ENCODE results near the gene GDI2. TPM values are rescaled to one million over a fixed set of nuclear protein-coding genes. Genes with fewer than 3 reads are reported as not detected.
"Not testable (repeated sequence)": the region's sequence is repeated elsewhere in the genome, so short reads cannot be mapped to it uniquely, and the experiment has no call there.

GDI2 gene
- total RNA-seq, 2 donors from 2014 or later: 151 to 153 TPM

DNA sequence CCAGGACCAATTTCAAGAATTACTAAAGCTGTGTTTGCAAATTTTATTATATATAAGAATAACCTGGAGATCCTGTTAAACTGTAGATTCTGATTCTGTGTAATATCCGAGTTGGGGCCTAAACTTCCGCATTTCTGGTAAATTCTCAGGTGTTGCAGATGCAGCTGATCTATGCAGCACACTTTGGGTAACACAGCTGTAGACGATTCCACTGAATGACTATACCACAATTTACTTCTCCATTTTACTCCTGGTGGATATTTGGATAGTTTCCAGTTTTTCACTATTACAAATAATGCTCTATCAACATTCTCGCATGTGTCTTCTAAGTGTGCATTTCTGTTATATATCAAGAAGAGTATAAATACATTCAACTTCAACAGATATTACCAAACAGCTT, 7.5 kb downstream of the GDI2 start:
- no peak for DNase-seq (ENCODE audit: low spot score)
- intact Hi-C loops (cut with DNase I): no loop called here

DNA sequence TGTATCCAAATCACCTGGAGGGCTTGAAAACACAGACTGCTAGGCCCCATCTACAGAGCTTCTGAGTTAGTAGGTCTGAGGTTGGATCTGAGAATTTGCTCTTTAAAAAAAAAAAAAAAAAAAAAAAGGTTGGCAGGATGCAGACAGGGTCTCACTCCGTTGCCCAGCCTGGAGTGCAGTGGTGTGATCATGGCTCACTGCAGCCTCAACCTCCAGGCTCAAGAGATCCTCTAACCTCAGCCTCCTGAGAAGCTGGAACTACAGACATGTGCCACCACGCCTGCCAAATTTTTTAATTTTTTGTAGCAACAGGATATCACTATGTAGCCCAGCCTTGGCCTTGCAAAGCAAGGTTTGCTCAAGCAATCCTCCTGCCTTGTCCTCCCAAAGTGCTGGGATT, 8.0 kb downstream of the GDI2 start:
- intact Hi-C loops (cut with DNase I): no loop called here
- DNase-seq (ENCODE audit: low spot score): no peak

DNA sequence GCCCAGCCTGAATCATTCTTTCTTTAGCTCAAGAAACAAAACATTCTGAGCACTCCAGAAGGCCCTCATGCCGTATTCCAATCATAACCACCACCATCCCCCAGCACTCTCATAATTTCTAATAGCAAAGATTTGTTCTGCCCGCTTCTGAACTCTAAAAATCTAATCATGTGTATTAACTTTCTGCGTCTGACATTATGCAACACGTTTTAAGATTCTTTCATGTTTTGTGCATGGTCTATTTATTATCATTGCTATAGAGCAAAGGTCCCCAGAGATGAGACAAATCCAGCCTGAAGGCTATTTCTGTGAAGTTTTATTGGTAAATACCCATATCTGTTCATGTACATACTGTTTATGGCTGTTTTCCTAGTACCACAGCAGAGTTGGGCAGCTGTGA, 8.8 kb downstream of the GDI2 start:
- intact Hi-C loops (cut with DNase I): no loop called here
- no peak for DNase-seq (ENCODE audit: low spot score)

DNA sequence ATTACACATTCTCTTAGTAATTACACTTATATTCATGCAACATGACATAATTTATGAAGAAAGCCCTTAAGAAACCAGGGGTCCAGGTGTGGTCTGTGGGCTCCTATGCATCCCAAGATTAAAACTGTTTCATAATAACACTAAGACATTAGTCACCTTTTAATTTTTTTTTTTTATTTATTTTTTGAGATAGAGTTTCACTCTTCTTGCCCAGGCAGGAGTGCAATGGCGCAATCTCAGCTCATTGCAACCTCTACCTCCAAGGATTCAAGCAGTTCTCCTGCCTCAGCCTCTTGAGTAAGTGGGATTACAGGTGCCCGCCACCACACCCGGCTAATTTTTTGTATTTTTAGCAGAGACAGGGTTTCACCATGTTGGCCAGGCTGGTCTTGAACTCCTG, 12.5 kb downstream of the GDI2 start:
- DNase-seq (ENCODE audit: low spot score): no peak
- intact Hi-C loops (cut with DNase I): no loop called here

DNA sequence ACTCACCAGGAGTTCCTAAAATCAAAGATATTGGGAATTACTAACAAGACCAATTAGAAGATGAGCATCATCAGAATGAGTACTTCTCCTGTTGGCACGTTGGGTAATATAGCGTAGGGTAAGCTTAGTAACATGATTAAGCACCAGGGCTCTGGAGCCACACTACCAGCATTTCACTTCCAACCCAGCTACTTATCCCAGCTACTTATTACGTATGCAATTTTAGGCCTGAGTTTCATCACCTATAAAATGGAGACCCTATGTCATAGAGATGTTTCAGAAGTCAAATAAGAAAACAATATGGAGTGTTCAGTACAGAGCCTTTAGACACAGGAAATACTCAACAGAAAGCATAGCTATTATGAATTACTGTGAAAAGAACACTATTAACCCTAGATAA, 19.0 kb downstream of the GDI2 start:
- DNase-seq (ENCODE audit: low spot score): no peak
- intact Hi-C loops (cut with DNase I): no loop called here

DNA sequence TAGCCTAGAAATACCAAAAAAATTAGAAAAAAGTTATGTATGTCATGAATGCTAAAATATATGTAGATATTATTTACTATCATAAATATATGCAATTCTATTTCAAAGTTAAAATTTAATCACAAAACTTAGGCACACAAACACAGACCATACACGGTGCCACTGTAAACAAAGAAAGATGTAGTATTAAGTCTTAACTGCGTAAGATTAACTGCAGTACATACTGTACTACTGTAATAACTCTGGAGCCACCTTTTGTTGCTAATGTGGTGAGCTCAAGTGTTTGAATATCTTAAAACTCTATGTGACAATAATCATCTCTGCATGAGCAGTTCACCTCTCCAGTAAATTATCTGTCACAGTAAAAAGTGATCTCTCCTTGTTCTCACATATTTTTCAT, 23.6 kb downstream of the GDI2 start:
- intact Hi-C loops (cut with DNase I): no loop called here
- DNase-seq (ENCODE audit: low spot score): no peak

DNA sequence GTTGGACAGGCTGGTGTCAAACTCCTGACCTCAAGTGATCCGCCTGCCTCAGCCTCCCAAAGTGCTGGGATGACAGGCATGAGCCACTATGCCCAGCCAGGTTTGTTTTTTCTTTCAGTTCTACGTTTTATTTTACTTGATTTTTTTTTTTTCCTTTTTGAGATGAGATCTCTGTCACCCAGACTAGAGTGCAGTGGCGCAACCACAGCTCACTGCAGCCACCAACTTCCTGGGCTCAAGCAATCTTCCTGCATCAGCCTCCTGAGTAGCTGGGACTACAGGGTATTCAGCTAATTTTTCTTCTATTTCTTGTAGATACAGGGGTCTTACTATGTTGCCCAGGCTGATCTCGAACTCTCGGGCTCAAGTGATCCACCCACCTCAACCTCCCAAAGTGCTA, 24.3 kb downstream of the GDI2 start:
- DNase-seq (ENCODE audit: low spot score): no peak
- intact Hi-C loops (cut with DNase I): no loop called here

DNA sequence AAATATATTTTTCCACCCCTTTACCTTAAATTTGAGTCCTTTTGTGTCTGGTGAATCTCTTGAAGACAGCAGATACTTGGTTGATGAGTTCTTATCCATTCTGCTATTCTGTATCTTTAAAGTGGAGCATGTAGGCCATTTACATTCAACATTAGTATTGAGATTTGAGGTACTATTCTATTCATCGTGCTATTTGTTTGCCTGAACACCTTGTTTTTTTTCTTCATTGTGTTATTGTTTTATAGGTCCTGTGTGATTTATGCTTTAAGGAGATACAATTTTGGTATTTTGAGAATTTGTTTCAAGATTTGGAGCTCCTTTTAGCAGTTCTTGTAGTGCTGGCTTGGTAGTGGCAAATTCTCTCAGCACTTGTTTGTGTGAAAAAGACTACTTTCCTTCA, 29.9 kb downstream of the GDI2 start:
- no peak for DNase-seq (ENCODE audit: low spot score)
- intact Hi-C loops (cut with DNase I): no loop called here

DNA sequence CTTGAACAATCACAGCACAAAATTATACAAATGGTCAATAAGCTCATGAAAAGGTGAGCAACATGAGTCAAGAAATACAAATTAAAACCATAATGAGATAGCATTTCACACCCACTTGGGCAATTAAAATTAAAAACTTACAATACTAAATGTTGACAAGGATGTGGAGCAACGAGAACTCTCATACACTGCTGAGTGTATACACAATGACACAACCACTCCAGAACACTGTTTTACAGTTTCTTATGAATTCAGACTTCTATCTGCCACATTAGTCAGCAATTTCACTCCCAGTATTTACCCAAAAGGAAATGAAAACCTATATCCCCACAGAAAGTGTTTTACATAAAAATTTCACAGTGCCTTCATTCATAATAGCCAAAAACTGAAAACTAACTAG, 31.1 kb downstream of the GDI2 start:
- no peak for DNase-seq (ENCODE audit: low spot score)
- intact Hi-C loops (cut with DNase I): no loop called here

DNA sequence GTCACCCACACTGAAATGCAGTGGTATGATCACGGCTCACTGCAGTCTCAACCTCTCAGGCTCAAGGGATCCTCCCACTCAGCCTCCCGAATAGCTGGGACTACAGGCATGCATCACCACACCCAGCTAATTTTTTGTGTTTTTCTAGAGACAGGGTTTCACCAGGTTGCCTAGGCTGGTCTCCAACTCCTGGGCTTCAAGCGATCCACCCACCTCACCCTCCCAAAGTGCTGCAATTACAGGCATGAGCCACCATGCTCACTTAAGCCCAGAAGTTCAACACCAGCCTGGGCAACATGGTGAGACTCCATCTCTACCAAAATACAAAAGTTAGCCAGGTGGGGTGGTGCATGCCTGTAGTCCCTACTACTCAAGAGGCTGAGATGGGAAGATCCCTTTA, 33.5 kb downstream of the GDI2 start:
- intact Hi-C loops (cut with DNase I): no loop called here
- DNase-seq (ENCODE audit: low spot score): no peak

DNA sequence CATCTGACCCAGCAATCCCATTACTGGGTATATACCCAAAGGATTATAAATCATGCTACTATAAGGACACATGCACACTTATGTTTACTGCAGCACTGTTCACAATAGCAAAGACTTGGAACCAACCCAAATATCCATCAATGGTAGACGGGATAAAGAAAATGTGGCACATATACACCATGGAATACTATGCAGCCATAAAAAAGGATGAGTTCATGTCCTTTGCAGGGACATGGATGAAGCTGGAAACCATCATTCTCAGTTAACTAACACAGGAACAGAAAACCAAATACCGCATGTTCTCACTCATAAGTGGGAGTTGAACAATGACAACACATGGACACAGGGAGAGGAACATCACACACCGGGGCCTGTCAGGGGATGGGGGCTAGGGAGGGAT, 35.5 kb downstream of the GDI2 start:
- intact Hi-C loops (cut with DNase I): not testable (repeated sequence)

DNA sequence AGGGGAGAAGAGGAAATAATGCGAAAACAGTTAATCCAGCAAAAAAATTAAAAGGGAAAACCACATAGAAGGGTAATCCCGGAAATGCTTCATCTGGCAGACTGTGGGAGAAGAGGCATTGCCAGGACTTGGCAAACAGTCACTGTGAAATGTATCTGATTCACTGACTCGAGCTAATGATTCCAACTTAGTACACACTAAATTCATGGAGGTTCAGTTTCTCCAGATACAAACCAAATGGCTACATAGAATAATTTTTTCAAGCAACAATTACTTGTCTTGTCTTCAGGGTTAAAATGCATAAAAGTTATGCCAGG, 36.4 kb downstream of the GDI2 start:
- DNase-seq (ENCODE audit: low spot score): no peak
- intact Hi-C loops (cut with DNase I): no loop called here

More for the DNA sequence above, 35.5 kb downstream of the GDI2 start:
- DNase-seq (ENCODE audit: low spot score): not testable (repeated sequence)

DNA sequence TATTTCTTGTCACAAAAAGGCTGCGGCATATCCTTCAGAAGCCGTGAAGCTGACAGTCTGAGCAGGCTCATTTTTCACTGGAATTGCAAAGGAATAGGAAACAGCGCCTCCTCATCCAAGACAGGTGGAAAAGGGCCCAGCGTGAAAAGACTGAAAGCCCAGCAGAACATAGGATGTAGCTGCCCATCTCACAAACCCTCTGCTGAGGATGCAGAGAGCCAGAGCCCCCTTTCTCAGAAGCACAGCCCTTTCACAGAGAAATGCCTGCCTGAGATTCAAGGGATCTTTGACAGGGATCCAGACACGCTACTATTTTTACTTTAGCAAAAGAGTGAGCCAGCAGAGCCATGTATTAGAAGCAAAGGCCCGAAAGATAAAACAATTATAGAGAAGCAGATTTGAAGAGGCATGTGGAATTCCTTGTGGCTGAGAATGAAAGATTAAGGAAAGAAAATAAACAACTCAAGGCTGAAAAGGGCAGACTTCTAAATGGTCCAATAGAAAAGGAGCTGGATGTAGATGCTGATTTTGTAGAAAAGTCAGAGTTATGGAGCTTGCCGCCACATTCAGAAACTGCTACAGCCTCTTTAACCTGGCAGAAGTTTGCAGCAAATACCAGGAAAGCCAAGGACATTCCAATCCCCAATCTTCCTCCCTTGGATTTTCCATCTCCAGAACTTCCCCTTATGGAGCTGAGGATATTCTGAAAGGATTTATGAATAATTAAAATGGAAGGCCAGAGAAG, 36.9 kb downstream of the GDI2 start:
- no peak for DNase-seq (ENCODE audit: low spot score)
- intact Hi-C loops (cut with DNase I): no loop called here

DNA sequence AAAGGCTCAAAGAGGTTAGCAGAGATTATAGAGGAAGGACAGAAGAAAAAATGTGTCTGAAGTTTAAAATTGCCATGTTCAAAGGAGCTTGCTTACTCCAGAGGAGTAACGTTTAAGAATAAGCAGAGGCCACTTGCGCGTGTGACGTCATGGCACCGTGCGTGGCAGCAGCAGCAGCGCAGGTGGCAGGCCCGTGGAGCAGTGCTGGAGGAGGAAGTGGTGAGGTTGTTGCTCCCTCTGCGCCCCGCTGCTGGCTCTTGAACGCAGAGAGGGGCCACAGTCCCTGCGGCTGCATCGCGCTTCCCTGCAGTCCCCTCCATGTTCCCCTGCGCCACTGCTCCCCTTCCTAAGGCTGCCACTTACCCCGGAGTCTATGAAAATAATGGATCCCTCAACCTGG, 37.5 kb downstream of the GDI2 start:
- peak; percentile 86 for DNase-seq (ENCODE audit: low spot score)
- intact Hi-C loops (cut with DNase I): no loop called here

DNA sequence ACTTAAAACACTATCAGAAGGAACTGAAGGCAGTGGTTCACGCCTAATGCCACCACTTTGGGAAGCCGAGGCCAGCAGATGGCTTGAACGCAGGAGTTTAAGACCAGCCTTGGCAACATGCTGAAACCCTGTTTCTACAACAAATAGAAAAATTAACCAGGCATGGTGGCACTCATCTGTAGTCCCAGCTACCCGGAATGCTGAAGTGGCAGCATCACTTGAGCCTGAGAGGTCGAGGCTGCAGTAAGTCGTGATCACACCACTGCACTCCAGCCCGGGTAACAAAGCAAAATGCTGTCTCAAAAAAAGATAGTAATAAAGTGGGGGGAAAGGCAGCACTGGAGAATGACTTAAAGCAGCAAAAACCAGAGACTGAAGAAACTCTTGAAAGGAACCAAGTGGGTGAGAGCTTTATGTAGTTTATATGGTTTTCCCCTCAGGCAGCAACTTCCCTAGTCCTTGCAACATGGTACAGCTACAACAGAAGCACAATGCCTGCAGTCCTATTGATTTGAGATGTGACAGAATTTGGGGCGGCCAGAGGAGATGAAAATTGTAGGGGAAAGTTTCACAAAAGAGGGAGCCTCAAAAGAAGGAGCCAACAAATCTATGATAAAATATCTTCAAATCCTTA, 38.1 kb downstream of the GDI2 start:
- intact Hi-C loops (cut with DNase I): no loop called here
- DNase-seq (ENCODE audit: low spot score): no peak

DNA sequence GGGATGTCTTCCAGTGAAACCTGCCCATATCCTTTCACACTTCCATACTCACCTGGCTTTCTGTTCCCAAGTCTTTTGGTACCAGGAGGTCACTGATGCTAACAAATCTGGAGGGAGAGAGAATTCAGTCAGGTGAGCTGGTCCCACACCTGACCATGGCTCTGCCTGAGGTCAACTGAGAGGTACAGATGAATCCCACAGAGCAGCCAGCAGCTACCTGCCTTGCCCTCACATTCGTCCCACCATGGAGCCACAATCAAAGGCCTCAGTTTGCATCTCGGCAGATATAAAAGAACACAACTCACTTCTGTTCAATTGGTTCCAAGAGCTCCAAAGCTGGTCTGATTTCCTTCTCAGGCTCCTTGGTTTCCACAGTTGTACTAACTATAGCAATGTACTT, 47.0 kb downstream of the GDI2 start:
- DNase-seq (ENCODE audit: low spot score): no peak
- intact Hi-C loops (cut with DNase I): no loop called here

DNA sequence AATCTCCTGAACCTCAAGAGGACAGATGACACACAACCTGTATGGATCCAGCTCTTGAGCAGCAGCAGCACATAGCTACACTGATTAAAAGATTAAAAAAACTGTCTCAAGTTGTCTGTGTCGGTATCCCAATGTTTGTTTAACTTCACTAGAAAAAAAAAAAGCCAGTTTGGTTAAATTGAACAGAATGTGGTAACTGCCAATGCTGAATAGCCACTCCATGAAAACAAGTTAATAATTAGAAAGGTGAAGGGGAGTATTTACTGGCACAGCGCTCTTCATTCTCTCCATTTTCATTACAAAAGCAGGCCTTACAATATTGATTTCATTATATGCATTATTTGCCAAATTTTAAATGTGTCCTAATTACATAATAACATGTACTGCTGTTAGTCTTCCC, 47.6 kb downstream of the GDI2 start:
- DNase-seq (ENCODE audit: low spot score): no peak
- intact Hi-C loops (cut with DNase I): no loop called here

DNA sequence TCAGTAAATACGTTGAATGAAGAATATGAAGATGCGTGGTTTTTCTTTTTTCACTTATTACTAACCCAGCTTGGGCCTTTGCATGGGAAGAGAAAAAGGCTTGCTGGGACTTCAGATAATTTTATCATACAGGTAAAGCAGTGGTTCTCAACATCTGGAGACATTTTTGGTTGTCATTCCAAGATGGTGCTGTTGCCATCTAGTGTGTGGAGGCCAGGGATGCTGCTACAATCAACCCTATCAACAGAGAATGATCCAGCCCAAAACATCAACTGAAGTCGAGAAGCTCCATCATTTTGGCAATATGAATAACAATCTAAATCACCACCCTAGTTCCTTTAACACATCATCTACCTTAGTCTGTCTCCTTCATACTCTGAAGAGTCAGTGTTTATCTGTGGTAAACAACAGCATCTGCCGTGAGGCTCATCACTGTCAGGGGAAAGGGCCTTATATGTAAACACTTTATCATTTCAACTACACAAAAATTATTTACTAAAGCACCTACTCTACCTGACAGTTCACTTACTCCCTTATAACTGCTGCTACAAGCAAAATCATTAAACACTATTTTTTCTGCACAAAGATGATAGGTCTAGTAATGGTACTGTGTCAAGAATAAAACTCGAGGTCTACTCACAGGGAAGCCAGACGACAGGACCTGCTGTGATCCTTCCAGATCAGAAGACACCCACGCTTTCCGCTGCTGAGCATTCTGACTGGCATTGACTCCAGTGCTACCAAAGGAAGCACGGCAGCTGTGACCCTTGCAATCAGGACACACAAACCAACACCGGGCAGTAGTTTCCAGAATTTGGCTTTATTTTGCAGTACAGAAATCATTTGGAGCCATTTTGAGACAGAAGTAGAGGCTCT, 48.6 kb downstream of the GDI2 start:
- DNase-seq (ENCODE audit: low spot score): no peak
- intact Hi-C loops (cut with DNase I): no loop called here

DNA sequence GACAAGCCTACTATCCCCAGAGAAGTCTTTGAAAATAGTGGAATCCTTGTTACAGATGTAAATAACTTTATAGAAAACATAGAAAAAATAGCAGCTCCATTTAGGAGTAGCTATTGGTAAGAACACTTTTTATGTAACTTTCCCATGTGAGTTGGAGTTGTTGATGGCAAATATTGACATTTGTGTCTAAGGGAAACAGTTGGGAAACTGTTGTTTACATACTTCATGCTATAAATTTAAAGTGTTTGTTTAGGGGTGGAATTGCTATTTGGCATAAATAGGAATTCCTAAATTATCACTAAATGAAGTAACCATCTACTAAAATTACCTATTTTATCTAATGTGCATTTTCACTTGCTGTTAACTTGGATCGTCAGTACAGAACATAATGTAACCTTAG, 50.7 kb downstream of the GDI2 start:
- intact Hi-C loops (cut with DNase I): no loop called here
- no peak for DNase-seq (ENCODE audit: low spot score)

DNA sequence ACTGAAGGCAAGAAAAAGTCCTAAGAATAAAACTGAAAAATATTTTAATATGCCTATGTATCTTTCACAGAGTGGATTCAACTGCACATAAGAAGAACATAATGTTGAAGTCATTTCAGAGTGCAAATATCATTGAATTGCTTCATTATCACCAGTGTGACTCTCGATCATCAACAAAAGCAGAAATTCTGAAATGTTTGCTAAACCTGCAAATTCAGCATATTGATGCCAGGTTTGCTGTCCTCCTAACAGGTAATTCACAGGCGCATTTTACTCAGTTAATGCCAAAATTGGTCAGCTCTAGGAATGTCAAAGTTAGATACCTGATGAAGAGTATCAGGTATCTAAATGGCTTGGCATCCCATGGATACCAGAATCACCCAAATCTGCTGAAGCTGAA, 52.0 kb downstream of the GDI2 start:
- intact Hi-C loops (cut with DNase I): no loop called here
- DNase-seq (ENCODE audit: low spot score): no peak

DNA sequence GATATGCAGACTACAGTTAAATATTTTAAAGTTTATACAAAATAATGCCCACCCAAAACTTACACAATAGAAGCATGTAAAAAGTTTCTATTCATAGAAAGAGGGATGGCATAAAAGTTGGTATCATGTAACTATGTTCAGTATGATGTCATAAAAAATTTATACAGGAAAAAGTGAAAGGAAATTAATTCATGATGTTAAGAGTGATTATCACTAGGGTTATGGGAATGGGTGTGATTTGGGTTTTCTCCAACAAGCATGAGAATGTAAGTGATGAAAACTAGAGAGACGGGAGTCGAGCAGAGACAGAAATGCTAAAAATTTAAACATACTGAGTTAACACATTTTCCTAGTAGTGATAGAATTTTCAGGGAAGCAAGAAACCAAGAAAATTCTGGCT, 52.7 kb downstream of the GDI2 start:
- intact Hi-C loops (cut with DNase I): no loop called here
- no peak for DNase-seq (ENCODE audit: low spot score)

Data from posterior vena cava (tissue), 2 donors.